H9 (cell line): Measurements from ENCODE around the gene MYLK4. TPM values are rescaled to one million over a fixed set of nuclear protein-coding genes. Genes with fewer than 3 reads are reported as not detected.

Source experiments
- DNase-seq: peaks from one replicate; pipeline ENCODE4 v3.0.0-alpha.2; 2017
- H2AFZ ChIP-seq: one replicate; pipeline ENCODE4 v1.6.1; 2013; ENCODE audit warnings: mild to moderate bottlenecking, low read length, control low read depth, moderate library complexity
- H2AK5ac ChIP-seq: 2 replicates; pipeline ENCODE4 v1.6.1; 2013; ENCODE audit warnings: low read length, control low read depth, mixed read lengths; ENCODE audit not compliant: insufficient read length
- H2BK120ac ChIP-seq: one replicate; pipeline ENCODE4 v1.6.1; 2013; ENCODE audit warnings: low read depth, mild to moderate bottlenecking, low read length, control low read depth, inconsistent platforms; ENCODE audit not compliant: poor library complexity, severe bottlenecking
- H2BK12ac ChIP-seq: 2 replicates; pipeline ENCODE4 v1.6.1; 2013; ENCODE audit warnings: low read length, control low read depth, mixed read lengths, low read depth; ENCODE audit not compliant: insufficient read length
- H2BK15ac ChIP-seq: 2 replicates; pipeline ENCODE4 v1.6.1; 2013; ENCODE audit warnings: low read depth, low read length, control low read depth
- H2BK20ac ChIP-seq: one replicate; pipeline ENCODE4 v1.6.1; 2013; ENCODE audit warnings: low read depth, mild to moderate bottlenecking, low read length, control low read depth, inconsistent platforms; ENCODE audit not compliant: poor library complexity, severe bottlenecking
- H2BK5ac ChIP-seq: 2 replicates; pipeline ENCODE4 v1.6.1; 2013; ENCODE audit warnings: low read length, control low read depth, mixed read lengths; ENCODE audit not compliant: insufficient read length
- H3K14ac ChIP-seq: 2 replicates; pipeline ENCODE4 v1.6.1; 2013; ENCODE audit warnings: low read length, control low read depth; ENCODE audit not compliant: insufficient read depth
- H3K18ac ChIP-seq: 2 replicates; pipeline ENCODE4 v1.6.1; 2013; ENCODE audit warnings: low read depth, mild to moderate bottlenecking, mixed read lengths, low read length, control low read depth; ENCODE audit not compliant: insufficient read length
- H3K23ac ChIP-seq: 2 replicates; pipeline ENCODE4 v1.6.1; 2013; ENCODE audit warnings: low read length, control low read depth, mixed read lengths, low read depth; ENCODE audit not compliant: insufficient read length
- H3K23me2 ChIP-seq: 2 replicates; pipeline ENCODE4 v1.6.1; 2013; ENCODE audit warnings: low read depth, mild to moderate bottlenecking, mixed read lengths, low read length, control low read depth; ENCODE audit not compliant: insufficient read length, poor library complexity, severe bottlenecking
- H3K27ac ChIP-seq: 2 replicates; pipeline ENCODE4 v1.5.1; 2013; ENCODE audit warnings: low read length, control low read depth, mixed read lengths, low read depth; ENCODE audit not compliant: insufficient read length
- H3K27me3 ChIP-seq: 2 replicates; pipeline ENCODE4 v1.6.1; 2013; ENCODE audit warnings: low read length, control low read depth, inconsistent platforms; ENCODE audit not compliant: insufficient read depth
- H3K4ac ChIP-seq: 2 replicates; pipeline ENCODE4 v1.6.1; 2013; ENCODE audit warnings: low read depth, mild to moderate bottlenecking, control low read depth, inconsistent platforms, low read length, moderate library complexity
- H3K4me1 ChIP-seq: 2 replicates; pipeline ENCODE4 v1.6.1; 2013; ENCODE audit warnings: low read length, control low read depth, inconsistent platforms; ENCODE audit not compliant: insufficient read depth
- H3K4me2 ChIP-seq: 2 replicates; pipeline ENCODE4 v1.6.1; 2013; ENCODE audit warnings: low read length, control low read depth, mixed read lengths; ENCODE audit not compliant: insufficient read length, insufficient read depth
- H3K56ac ChIP-seq: 2 replicates; pipeline ENCODE4 v1.6.1; 2013; ENCODE audit warnings: low read depth, mild to moderate bottlenecking, mixed read lengths, low read length, control low read depth; ENCODE audit not compliant: insufficient read length
- H3K79me1 ChIP-seq: 2 replicates; pipeline ENCODE4 v1.6.1; 2013; ENCODE audit warnings: low read depth, mild to moderate bottlenecking, moderate library complexity, low read length, control low read depth, inconsistent platforms; ENCODE audit not compliant: insufficient read depth, poor library complexity, severe bottlenecking
- H3K79me2 ChIP-seq: 2 replicates; pipeline ENCODE4 v1.6.1; 2013; ENCODE audit warnings: low read length, control low read depth, inconsistent platforms; ENCODE audit not compliant: insufficient read depth
- H3K9ac ChIP-seq: 2 replicates; pipeline ENCODE4 v1.6.1; 2013; ENCODE audit warnings: low read length, control low read depth, mixed read lengths; ENCODE audit not compliant: insufficient read length; ENCODE audit errors: extremely low read depth
- H3K9me3 ChIP-seq: one replicate; pipeline ENCODE4 v1.6.1; 2013; ENCODE audit warnings: low read depth, low read length, inconsistent platforms; ENCODE audit not compliant: control insufficient read depth
- H3T11ph ChIP-seq: one replicate; pipeline ENCODE4 v1.6.1; 2013; ENCODE audit warnings: mild to moderate bottlenecking, low read length, control low read depth, inconsistent platforms
- H4K20me1 ChIP-seq: one replicate; pipeline ENCODE4 v1.6.1; 2013; ENCODE audit not compliant: control insufficient read depth, insufficient read length, insufficient read depth
- H4K5ac ChIP-seq: 2 replicates; pipeline ENCODE4 v1.6.1; 2013; ENCODE audit warnings: low read depth, mild to moderate bottlenecking, mixed read lengths, low read length, control low read depth; ENCODE audit not compliant: insufficient read length
- H4K8ac ChIP-seq: replicated peaks from 2 replicates; pipeline ENCODE4 v1.6.1; 2013; ENCODE audit warnings: low read length, control low read depth, mixed read lengths, low read depth; ENCODE audit not compliant: insufficient read length
- H4K91ac ChIP-seq: 2 replicates; pipeline ENCODE4 v1.6.1; 2013; ENCODE audit warnings: low read depth, mild to moderate bottlenecking, moderate library complexity, mixed read lengths, low read length, control low read depth; ENCODE audit not compliant: insufficient read length
- H3K27ac Mint-ChIP-seq, 3 experiments: 2 replicates in 2 of 3; 3 replicates in 1 of 3; pipeline ENCODE4 v1.8.0; 2020 to 2021; ENCODE audit warnings: mixed read lengths in 3 of 3, mild to moderate bottlenecking in 1 of 3, moderate library complexity in 1 of 3
- H3K27me3 Mint-ChIP-seq: 2 replicates; pipeline ENCODE4 v1.8.0; 2021; ENCODE audit warnings: low read depth, mild to moderate bottlenecking, moderate library complexity, mixed read lengths
- H3K36me3 Mint-ChIP-seq, 3 experiments: 2 replicates in 2 of 3; 3 replicates in 1 of 3; pipeline ENCODE4 v1.8.0; 2020 to 2021; ENCODE audit warnings: low read depth in 3 of 3, mixed read lengths in 3 of 3; ENCODE audit not compliant: insufficient read depth in 1 of 3
- H3K4me1 Mint-ChIP-seq, 2 experiments: 2 replicates each; pipeline ENCODE4 v1.8.0; 2020; ENCODE audit warnings: mixed read lengths in 2 of 2
- H3K4me3 Mint-ChIP-seq, 2 experiments: 2 replicates in 1 of 2; 3 replicates in 1 of 2; pipeline ENCODE4 v1.8.0; 2020 to 2021; ENCODE audit warnings: mild to moderate bottlenecking in 2 of 2, mixed read lengths in 2 of 2, moderate library complexity in 1 of 2
- H3K9me3 Mint-ChIP-seq, 2 experiments: 2 replicates in 1 of 2; 3 replicates in 1 of 2; pipeline ENCODE4 v1.8.0; 2020; ENCODE audit warnings: mild to moderate bottlenecking in 2 of 2, mixed read lengths in 2 of 2, moderate library complexity in 1 of 2
- WGBS: extraction: QIAGEN DNeasy Blood & Tissue Kit; methylation state at CpG from one replicate; pipeline ENCODE4 v1.1.7; 2013; ENCODE audit warnings: missing lambda C conversion rate, low lambda C conversion rate, mixed read lengths; ENCODE audit not compliant: insufficient read length; ENCODE audit errors: extremely low coverage; 5-methylcytosine and 5-hydroxymethylcytosine counted together
- total RNA-seq: library from RNA; stranded (reverse); gene quantifications from 2 replicates; pipeline ENCODE4 v1.2.1, GENCODE V29; 2021
- TF ChIP-seq, protein P1 (sequence below): fragments of 200-600 bp; sonication (generic); conservative IDR thresholded peaks from 3 replicates; pipeline ENCODE4 v1.8.0; 2021; ENCODE audit warnings: antibody characterized with exemption, mild to moderate bottlenecking

MYLK4 gene
- total RNA-seq, 1 experiment from 2014 or later: 0.28 TPM

GRCh38 chr6:2622671-2623070 is 128.1 kb downstream of the MYLK4 start:
- no peaks in the 10 kb centered on the region; a peak in 1 of 5 replicates for H3K9me3 Mint-ChIP-seq
- no peak overlapping the region for H3K27ac Mint-ChIP-seq
- Histone ChIP-seq H2AK5ac (no peak overlapping the region), H3K27ac (no peak overlapping the region), H3K79me2 (no peaks in the 10 kb centered on the region), H4K8ac (no peak overlapping the region), H2BK15ac (no peak overlapping the region), H2BK20ac (no peak overlapping the region), H3K9me3 (no peaks in the 10 kb centered on the region), H3T11ph (no peak overlapping the region), H4K20me1 (no peaks in the 10 kb centered on the region), H2AFZ (no peak overlapping the region), H2BK120ac (no peak overlapping the region), H3K4me1 (no peaks in the 10 kb centered on the region), H2BK5ac (no peak overlapping the region), H3K79me1 (no peaks in the 10 kb centered on the region), H4K5ac (no peak overlapping the region), H3K27me3 (no peaks in the 10 kb centered on the region), H3K9ac (no peak overlapping the region), H2BK12ac (no peak overlapping the region), H3K4me2 (no peak overlapping the region), H3K14ac (no peak overlapping the region), H3K4ac (no peak overlapping the region), H3K18ac (no peak overlapping the region), H3K23ac (no peak overlapping the region), H4K91ac (no peak overlapping the region), H3K56ac (no peak overlapping the region), H3K23me2 (no peaks in the 10 kb centered on the region)
- H3K36me3 Mint-ChIP-seq: no peaks in the 10 kb centered on the region
- TF ChIP-seq, protein P1, sequence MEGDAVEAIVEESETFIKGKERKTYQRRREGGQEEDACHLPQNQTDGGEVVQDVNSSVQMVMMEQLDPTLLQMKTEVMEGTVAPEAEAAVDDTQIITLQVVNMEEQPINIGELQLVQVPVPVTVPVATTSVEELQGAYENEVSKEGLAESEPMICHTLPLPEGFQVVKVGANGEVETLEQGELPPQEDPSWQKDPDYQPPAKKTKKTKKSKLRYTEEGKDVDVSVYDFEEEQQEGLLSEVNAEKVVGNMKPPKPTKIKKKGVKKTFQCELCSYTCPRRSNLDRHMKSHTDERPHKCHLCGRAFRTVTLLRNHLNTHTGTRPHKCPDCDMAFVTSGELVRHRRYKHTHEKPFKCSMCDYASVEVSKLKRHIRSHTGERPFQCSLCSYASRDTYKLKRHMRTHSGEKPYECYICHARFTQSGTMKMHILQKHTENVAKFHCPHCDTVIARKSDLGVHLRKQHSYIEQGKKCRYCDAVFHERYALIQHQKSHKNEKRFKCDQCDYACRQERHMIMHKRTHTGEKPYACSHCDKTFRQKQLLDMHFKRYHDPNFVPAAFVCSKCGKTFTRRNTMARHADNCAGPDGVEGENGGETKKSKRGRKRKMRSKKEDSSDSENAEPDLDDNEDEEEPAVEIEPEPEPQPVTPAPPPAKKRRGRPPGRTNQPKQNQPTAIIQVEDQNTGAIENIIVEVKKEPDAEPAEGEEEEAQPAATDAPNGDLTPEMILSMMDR: peak; percentile 21; the same call in 1 of the 3 replicates
- H3K27me3 Mint-ChIP-seq: peaks cover 1% of the 10 kb centered on the region; the same call in 1 of the 2 replicates
- H3K4me1 Mint-ChIP-seq: peaks cover 4 to 5% of the 10 kb centered on the region in 2 experiments; a peak in 3 of 4 replicates
- no CpG with 5 or more reads among the region's 11 CpGs for WGBS
- DNase-seq: no peak
- no peak overlapping the region for H3K4me3 Mint-ChIP-seq
